Measurements from ENCODE around the gene SLX4.

The SLX4 gene

GRCh38 chr16:3584412-3584811 is 27.0 kb downstream of the SLX4 start:
- H3K9me3 ChIP-seq (ENCODE audit: control insufficient read depth, low read length): no peaks in the 10 kb centered on the region
- H3K27me3 ChIP-seq (replicated peaks; ENCODE audit: control insufficient read depth, insufficient read depth, low read length): no peaks in the 10 kb centered on the region
- peaks cover 8% of the 10 kb centered on the region for H3K36me3 ChIP-seq (ENCODE audit: control insufficient read depth, insufficient read depth, low read length, severe bottlenecking)
- H3K4me1 ChIP-seq (ENCODE audit: control insufficient read depth, insufficient read depth, low read length): no peaks in the 10 kb centered on the region
- no peak for DNase-seq (ENCODE audit: low read depth)
- no peak overlapping the region for H3K9ac ChIP-seq (ENCODE audit: low read length)
- no peak overlapping the region for H3K4me3 ChIP-seq (ENCODE audit: low read length)

DNA sequence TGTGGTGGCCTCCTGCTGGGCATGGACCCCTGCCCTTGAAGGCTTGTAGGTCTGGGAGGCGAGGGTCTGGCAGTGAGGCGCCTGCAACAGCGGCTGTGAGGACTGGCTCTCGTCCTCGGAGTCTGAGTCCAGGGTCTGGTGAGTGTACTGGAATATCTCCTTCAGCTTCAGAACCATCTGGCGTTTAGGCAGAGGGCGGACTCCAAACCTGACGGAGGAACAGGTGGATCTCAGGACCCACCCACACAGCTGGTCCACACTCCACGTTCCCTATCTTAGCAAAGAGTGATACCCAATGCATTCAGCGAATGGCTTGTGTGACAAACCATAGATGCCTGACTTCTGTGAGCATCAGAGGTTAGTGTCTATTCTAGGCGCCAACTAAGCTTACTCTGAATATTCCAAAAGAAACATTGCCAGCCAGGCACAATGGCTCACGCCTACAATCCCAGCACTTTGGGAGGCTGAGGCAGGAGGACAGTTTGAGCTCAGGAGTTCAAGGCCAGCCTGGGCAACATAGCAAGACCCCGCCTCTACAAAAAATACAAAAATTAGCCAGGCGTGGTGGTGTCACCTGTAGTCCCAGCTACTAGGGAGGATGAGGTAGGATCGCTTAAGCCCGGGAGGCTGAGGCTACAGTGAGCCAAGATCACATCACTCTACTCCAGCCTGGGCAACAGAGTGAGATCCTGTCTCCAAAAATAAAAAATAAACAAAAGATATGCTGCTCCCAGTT is 27.9 kb downstream of the SLX4 start:
- Histone ChIP-seq H3K27me3 (replicated peaks; ENCODE audit: control insufficient read depth, insufficient read depth, low read length) (peaks cover 4% of the 10 kb centered on the region), H3K4me1 (ENCODE audit: control insufficient read depth, insufficient read depth, low read length) (no peaks in the 10 kb centered on the region), H3K36me3 (ENCODE audit: control insufficient read depth, insufficient read depth, low read length, severe bottlenecking) (peaks cover 8% of the 10 kb centered on the region), H3K4me3 (ENCODE audit: low read length) (no peak overlapping the region), H3K9me3 (ENCODE audit: control insufficient read depth, low read length) (no peaks in the 10 kb centered on the region), H3K9ac (ENCODE audit: low read length) (no peak overlapping the region)
- no peak for DNase-seq (ENCODE audit: low read depth)

GRCh38 chr16:3582276-3583165 is 28.9 kb downstream of the SLX4 start:
- Histone ChIP-seq H3K4me3 (ENCODE audit: low read length) (no peak overlapping the region), H3K36me3 (ENCODE audit: control insufficient read depth, insufficient read depth, low read length, severe bottlenecking) (peaks cover 8% of the 10 kb centered on the region), H3K4me1 (ENCODE audit: control insufficient read depth, insufficient read depth, low read length) (no peaks in the 10 kb centered on the region), H3K27me3 (replicated peaks; ENCODE audit: control insufficient read depth, insufficient read depth, low read length) (peaks cover 10% of the 10 kb centered on the region), H3K9ac (ENCODE audit: low read length) (no peak overlapping the region), H3K9me3 (ENCODE audit: control insufficient read depth, low read length) (no peaks in the 10 kb centered on the region)
- DNase-seq (ENCODE audit: low read depth): no peak

DNA sequence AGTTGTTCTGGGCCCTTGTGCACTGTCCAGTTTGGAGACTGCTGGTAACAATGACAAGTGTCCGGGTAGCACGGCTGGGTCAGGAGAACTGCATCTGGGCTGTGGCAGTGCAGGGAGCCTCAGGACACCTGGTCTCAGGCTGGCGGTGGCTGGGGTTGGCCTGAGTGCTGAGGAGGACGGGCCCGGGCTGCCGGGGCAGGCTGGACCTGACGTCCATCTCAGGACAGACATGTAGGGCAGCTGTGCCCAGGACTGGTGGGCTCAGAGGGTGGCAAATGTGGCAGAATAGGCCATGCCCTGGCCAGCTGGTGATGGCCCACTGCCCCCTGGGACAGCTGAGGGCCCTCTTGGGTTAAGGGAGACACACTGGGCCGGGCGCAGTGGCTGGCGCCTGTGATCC is 30.0 kb downstream of the SLX4 start:
- Histone ChIP-seq H3K27me3 (replicated peaks; ENCODE audit: control insufficient read depth, insufficient read depth, low read length) (peaks cover 10% of the 10 kb centered on the region), H3K36me3 (ENCODE audit: control insufficient read depth, insufficient read depth, low read length, severe bottlenecking) (peaks cover 8% of the 10 kb centered on the region), H3K9ac (ENCODE audit: low read length) (no peak overlapping the region), H3K4me3 (ENCODE audit: low read length) (no peak overlapping the region), H3K4me1 (ENCODE audit: control insufficient read depth, insufficient read depth, low read length) (no peaks in the 10 kb centered on the region), H3K9me3 (ENCODE audit: control insufficient read depth, low read length) (no peaks in the 10 kb centered on the region)
- DNase-seq (ENCODE audit: low read depth): no peak

DNA sequence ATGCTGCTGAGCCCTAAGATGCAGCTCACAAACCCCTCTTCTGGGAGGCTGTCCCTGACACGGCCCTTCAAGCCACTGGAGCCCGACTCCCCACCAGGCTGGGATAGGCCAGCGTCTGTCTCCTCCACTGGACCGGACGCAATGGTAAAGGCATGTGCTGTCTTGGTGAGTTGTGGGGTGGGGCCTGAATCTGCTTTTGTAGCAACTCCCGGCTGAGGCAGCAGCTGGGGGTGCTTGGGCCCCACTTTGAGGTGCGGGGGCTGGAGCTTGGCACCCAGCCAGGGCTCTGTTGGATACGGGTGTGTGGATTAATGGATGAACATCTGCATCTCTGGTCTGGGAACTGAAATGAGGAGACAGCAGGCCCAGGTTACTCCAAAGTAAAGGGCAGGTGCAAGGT is 30.7 kb downstream of the SLX4 start:
- peaks cover 10% of the 10 kb centered on the region for H3K27me3 ChIP-seq (replicated peaks; ENCODE audit: control insufficient read depth, insufficient read depth, low read length)
- no peaks in the 10 kb centered on the region for H3K9me3 ChIP-seq (ENCODE audit: control insufficient read depth, low read length)
- no peak overlapping the region for H3K4me3 ChIP-seq (ENCODE audit: low read length)
- no peak for DNase-seq (ENCODE audit: low read depth)
- H3K4me1 ChIP-seq (ENCODE audit: control insufficient read depth, insufficient read depth, low read length): no peaks in the 10 kb centered on the region
- no peak overlapping the region for H3K9ac ChIP-seq (ENCODE audit: low read length)
- H3K36me3 ChIP-seq (ENCODE audit: control insufficient read depth, insufficient read depth, low read length, severe bottlenecking): peaks cover 8% of the 10 kb centered on the region

DNA sequence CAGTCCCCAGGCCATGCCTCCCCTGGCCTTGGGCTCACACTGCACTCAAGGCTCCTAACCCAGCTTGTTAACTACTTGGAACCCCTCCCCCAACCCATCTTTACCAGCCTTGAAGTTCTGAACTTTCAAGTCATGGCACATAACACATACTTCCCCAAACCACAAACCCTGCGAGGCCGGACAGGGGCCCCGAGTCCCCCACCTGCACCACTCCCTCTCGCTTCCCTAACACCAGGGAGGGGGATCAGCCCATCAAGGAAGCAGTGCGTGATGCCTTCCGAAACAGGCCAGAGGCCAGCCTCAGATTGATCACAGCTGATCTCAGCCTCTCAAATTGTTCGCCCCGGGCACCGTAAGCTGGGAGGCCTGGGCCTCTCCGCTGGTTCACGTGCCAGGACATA is 31.2 kb downstream of the SLX4 start:
- no peaks in the 10 kb centered on the region for H3K9me3 ChIP-seq (ENCODE audit: control insufficient read depth, low read length)
- peaks cover 10% of the 10 kb centered on the region for H3K27me3 ChIP-seq (replicated peaks; ENCODE audit: control insufficient read depth, insufficient read depth, low read length)
- DNase-seq (ENCODE audit: low read depth): no peak
- H3K36me3 ChIP-seq (ENCODE audit: control insufficient read depth, insufficient read depth, low read length, severe bottlenecking): peaks cover 8% of the 10 kb centered on the region
- no peaks in the 10 kb centered on the region for H3K4me1 ChIP-seq (ENCODE audit: control insufficient read depth, insufficient read depth, low read length)
- H3K4me3 ChIP-seq (ENCODE audit: low read length): no peak overlapping the region
- no peak overlapping the region for H3K9ac ChIP-seq (ENCODE audit: low read length)

GRCh38 chr16:3579776-3580175 is 31.6 kb downstream of the SLX4 start:
- Histone ChIP-seq H3K4me1 (ENCODE audit: control insufficient read depth, insufficient read depth, low read length) (no peaks in the 10 kb centered on the region), H3K9ac (ENCODE audit: low read length) (no peak overlapping the region), H3K4me3 (ENCODE audit: low read length) (no peak overlapping the region), H3K36me3 (ENCODE audit: control insufficient read depth, insufficient read depth, low read length, severe bottlenecking) (peaks cover 8% of the 10 kb centered on the region), H3K27me3 (replicated peaks; ENCODE audit: control insufficient read depth, insufficient read depth, low read length) (peaks cover 10% of the 10 kb centered on the region), H3K9me3 (ENCODE audit: control insufficient read depth, low read length) (no peaks in the 10 kb centered on the region)
- no peak for DNase-seq (ENCODE audit: low read depth)

- Histone ChIP-seq H3K4me3 (ENCODE audit: low read length) (no peak overlapping the region), H3K27me3 (replicated peaks; ENCODE audit: control insufficient read depth, insufficient read depth, low read length) (peaks cover 10% of the 10 kb centered on the region), H3K9ac (ENCODE audit: low read length) (no peak overlapping the region), H3K36me3 (ENCODE audit: control insufficient read depth, insufficient read depth, low read length, severe bottlenecking) (peaks cover 8% of the 10 kb centered on the region), H3K9me3 (ENCODE audit: control insufficient read depth, low read length) (no peaks in the 10 kb centered on the region), H3K4me1 (ENCODE audit: control insufficient read depth, insufficient read depth, low read length) (no peaks in the 10 kb centered on the region)
- peak; percentile 24 for DNase-seq (ENCODE audit: low read depth)
These were observed 32.5 kb downstream of the SLX4 start for GRCh38 chr16:3578610-3579551.

DNA sequence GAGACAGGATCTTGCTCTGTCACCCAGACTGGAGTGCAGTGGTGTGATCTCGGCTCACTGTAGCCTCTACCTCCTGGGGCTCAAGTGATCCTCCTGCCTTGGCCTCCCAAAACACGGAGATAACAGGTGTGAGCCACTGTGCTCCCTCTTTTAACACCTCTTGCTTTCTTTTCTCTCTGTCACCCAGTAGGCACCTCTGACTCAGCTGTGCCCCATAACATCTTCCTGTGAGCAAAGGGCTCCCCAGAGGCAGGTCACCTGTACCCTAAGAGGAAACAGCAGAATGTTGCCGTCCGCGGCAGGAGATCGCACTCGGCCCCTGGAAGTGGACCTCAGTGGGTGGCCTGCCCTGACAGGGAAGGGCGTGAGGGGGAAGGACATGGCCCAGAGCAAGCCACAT is 33.3 kb downstream of the SLX4 start:
- Histone ChIP-seq H3K36me3 (ENCODE audit: control insufficient read depth, insufficient read depth, low read length, severe bottlenecking) (peaks cover 3% of the 10 kb centered on the region), H3K9me3 (ENCODE audit: control insufficient read depth, low read length) (no peaks in the 10 kb centered on the region), H3K4me1 (ENCODE audit: control insufficient read depth, insufficient read depth, low read length) (no peaks in the 10 kb centered on the region), H3K4me3 (ENCODE audit: low read length) (no peak overlapping the region), H3K27me3 (replicated peaks; ENCODE audit: control insufficient read depth, insufficient read depth, low read length) (peaks cover 10% of the 10 kb centered on the region), H3K9ac (ENCODE audit: low read length) (no peak overlapping the region)
- no peak for DNase-seq (ENCODE audit: low read depth)

GRCh38 chr16:3577302-3577752 is 34.1 kb downstream of the SLX4 start, which contains the start of gene NLRC3:
Gene NLRC3 (minus strand): TSS chr16:3577403. CDS start chr16:3565036, 12,367 bp downstream.
- H3K4me1 ChIP-seq (ENCODE audit: control insufficient read depth, insufficient read depth, low read length): no peaks in the 10 kb centered on the region
- H3K36me3 ChIP-seq (ENCODE audit: control insufficient read depth, insufficient read depth, low read length, severe bottlenecking): no peaks in the 10 kb centered on the region
- no peak within 1 kb of the TSS for H3K4me3 ChIP-seq (ENCODE audit: low read length)
- DNase-seq (ENCODE audit: low read depth): no peak
- H3K9ac ChIP-seq (ENCODE audit: low read length): no peak within 1 kb of the TSS
- H3K9me3 ChIP-seq (ENCODE audit: control insufficient read depth, low read length): no peaks in the 10 kb centered on the region
- H3K27me3 ChIP-seq (replicated peaks; ENCODE audit: control insufficient read depth, insufficient read depth, low read length): peaks cover 10% of the 10 kb centered on the region
